Measurements from ENCODE around the gene ARL14.

GRCh38 chr3:160695915-160696327 is 19.0 kb downstream of the ARL14 start:
- TF ChIP-seq CTCF (IDR thresholded peaks at IDR 0.05; ENCODE audit: borderline replicate concordance, extremely low read depth, low read length, poor library complexity, severe bottlenecking) (no peak), EZH2 (IDR thresholded peaks at IDR 0.05; ENCODE audit: borderline replicate concordance, low read depth, low read length, severe bottlenecking) (no peak)
